AG08395 (cell line): ENCODE results near the gene RANBP9.

Experiments used
- DNase-seq: peaks from one replicate; pipeline ENCODE4 v3.0.0; 2012; ENCODE audit warnings: mixed read lengths, low spot score

The RANBP9 gene

GRCh38 chr6:13677878-13678254 is 33.8 kb downstream of the RANBP9 start:
- no peak for DNase-seq

GRCh38 chr6:13676551-13677156 is 35.0 kb downstream of the RANBP9 start:
- DNase-seq: no peak

- DNase-seq: no peak
Observed at GRCh38 chr6:13674533-13675190, 37.0 kb downstream of the RANBP9 start.

- DNase-seq: no peak
Observed at GRCh38 chr6:13673825-13674444, 37.7 kb downstream of the RANBP9 start.

DNA sequence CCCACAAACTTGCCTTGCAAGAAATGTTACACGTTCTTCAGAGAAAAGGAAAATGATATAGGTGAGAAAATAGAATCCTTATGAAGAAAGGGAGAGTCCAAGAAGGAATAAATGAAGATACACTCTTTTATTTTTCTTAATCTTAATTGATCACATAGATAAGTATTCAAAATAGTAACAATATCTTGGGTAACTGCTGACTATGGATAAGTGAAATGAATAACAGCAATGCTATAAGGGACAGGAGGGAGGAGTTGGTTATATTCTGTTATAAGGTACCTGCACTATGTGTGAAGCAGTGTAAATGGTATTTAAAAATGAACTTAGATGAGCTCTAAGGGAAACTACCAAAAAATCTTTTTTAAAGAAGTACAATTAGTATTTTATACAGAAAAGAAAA is 38.3 kb downstream of the RANBP9 start:
- DNase-seq: no peak

- DNase-seq: no peak
Observed at GRCh38 chr6:13672904-13673303, 38.7 kb downstream of the RANBP9 start.

GRCh38 chr6:13671548-13672127 is 40.0 kb downstream of the RANBP9 start:
- DNase-seq: no peak

DNA sequence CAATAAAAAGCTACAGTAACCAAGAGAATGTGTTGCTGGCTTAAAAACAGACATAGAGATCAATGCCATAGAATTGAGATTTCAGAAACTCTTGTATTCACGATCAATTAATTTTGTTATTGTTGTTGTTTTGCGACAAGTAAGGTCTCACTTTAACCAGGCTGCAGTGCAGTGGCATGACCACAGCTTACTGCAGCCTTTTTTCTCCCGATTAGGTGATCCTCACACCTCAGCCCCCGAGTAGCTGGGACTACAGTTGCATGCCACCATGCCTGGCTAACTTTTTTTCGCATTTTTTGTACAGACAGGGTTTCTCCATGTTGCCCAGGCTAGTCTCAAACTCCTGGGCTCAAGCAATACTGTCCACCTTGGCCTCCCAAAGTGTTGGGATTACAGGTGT is 42.2 kb downstream of the RANBP9 start:
- DNase-seq: no peak

DNA sequence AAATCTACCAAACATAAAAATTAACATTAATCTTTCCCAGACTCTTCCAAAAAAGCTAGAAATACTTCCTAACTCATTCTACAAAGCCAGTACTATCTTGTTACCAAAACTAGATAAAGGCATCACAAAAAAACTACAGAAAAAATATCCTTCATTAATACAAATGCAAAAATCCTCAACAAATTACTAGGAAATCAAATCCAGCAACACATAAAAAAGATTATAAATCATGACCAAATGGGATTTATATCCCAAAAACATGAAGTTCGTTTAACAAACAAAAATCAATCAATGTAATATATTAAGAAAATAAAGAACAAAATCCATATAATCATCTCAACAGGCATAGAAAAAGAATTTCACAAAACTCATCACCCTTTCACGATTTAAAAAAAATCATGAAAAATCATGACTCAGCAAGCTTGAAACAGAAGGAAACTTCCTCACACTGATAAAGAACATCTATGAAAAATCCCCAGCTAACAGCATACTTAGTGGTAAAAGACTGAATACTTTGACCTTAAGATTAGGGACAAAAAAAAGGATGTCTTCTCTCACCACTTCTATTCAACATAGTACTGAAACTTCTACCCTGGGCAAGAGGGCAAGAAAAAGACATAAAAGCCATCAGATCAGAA is 43.2 kb downstream of the RANBP9 start:
- DNase-seq: no peak

DNA sequence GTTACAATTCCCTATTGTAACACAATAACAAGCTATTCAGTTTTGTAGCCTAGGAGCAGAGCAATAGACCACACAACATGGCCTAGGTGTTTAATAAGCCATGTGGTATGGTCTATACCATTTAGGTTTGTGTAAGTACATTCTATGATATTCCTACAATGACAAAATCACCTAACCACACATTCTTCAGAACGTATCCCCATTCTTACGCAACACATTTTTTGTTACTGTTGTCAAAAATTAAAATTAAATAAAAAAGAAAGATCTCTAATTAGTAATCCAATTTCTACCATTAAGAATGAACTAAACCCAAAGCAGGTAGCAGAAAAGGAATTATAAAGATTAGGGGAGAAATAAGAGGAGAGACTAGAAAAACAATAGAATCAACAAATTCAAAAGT is 44.0 kb downstream of the RANBP9 start:
- DNase-seq: no peak

DNA sequence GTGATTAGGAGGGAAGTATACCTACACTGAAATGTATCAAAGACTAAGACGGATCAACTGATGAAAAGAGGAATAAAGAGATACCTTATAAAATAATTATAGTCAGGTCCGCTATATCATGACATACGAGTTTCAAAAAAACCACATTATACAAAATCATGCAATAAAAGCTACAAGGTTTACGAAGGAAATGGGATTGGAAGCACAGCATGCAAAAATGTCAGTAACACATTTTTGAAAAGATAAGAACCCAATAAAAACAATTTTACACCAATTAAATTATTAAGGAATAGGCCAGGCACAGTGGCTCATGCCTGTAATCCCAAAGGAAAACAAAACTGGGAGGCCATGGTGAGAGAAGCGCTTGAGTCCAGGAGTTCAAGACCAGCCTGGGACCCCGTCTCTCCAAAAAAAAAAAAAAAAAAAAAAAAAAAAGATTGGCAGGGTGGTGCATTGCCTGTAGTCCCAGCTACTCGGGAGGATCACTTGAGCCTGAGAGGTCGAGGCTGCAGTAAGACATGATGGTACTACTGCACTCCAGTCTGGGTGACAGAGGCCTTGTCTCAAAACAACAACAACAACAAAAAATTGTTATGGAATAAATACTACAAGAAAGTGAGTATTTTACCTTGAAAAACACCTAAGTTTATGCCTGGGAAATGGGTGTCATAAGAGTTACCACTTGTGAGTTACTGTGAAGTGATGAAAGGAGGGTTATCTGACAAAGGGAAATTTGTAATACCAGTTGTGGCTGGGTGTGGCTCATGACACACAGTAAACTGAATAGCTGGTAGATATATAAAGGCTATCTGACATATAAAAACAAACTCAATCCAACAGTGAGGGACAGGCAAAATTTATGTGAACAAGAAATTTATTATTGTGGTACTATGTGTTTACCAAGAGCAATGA is 45.2 kb downstream of the RANBP9 start:
- DNase-seq: no peak

GRCh38 chr6:13664703-13665352 is 46.8 kb downstream of the RANBP9 start:
- no peak for DNase-seq

DNA sequence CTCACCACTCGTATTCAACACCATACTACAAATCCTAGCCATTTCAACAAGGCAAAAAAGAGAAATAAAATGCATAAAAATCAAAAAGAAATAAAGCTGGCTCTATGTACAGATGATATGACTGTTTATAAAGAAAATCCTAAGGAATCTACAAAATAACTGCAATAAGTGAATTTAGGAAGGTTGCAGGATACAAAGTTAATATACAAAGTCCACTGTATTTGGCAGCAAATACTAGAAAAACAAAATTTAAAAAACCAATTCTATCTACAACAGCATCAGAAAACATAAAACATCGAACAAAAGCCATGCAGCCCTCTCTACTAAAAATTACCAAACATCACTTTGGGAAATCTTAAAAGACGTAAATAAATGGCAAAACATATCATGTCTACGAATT is 47.6 kb downstream of the RANBP9 start:
- no peak for DNase-seq

GRCh38 chr6:13662651-13663334 is 48.8 kb downstream of the RANBP9 start:
- DNase-seq: no peak

DNA sequence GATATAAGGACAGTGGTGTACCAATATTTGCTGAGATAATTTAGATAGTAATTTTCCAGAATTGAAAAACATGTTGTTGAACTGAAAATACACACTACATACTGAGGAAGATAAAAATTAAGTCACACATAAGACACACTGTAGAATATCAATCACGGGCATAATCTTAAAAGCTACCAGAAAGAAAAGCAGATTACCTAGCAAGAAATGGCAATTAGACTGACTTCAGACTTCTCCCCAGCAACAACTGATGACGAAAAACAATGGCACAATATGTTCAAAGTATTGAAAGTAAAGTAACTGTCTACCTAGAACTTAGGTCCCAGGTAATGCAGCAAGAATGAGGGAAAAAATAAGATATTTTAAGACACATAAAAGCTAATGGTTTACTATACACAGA is 50.0 kb downstream of the RANBP9 start:
- no peak for DNase-seq

DNA sequence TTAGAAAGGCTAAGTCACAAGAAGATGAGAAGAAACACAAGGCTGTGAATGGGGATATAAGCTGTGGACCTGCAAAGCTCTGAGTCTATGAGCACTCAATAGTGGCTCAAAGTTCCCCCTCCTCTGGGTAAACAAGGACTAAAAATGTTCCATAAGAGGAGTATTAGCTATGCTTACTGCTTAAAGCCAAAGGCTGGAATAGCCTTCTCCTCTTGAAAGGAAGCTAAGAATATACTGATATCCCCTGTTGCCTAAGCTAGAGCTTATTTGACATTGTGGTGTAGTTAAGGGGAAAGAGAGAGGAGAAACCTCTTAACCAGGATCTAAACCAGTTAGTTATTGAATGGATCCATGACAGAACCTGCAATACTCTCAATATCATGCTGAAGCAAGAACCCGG is 50.7 kb downstream of the RANBP9 start:
- no peak for DNase-seq

DNA sequence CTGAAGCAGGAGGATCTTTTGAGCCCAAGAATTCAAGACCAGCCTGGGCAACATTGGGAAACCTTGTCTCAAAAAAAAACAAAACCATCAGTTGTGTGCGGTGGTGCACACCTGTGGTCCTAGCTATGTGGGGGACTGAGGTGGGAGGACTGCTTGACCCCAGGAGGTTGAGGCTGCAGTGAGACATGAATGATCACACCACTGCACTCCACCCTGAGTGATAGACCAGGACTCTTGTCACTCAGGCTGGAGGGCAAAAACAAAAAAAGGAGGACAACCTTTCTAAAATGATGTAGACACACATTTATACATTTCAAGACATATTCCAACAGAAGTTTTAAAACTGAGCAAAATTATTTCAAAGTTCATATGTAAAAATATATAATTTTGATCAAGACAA is 51.4 kb downstream of the RANBP9 start:
- DNase-seq: no peak

- no peak for DNase-seq
Observed at GRCh38 chr6:13655700-13656099, 55.9 kb downstream of the RANBP9 start.

DNA sequence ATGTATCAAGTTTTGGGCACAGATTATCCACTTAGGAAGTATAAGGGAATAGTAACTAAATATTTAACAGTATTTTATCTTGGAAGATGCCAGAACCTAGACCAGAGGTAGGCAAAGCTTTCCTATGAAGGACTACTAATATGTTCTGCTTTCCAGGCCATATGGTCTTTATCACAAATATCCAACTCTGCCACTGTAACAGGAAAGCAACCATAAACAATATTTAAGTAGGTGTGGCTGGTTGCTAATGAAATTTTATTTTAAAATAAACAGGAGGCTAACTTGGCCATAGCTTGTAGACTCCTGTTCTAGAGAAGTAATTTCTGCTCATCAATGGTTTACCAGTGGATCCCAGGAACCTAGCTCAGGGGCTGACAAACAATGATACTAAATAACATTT is 57.1 kb downstream of the RANBP9 start:
- no peak for DNase-seq

DNA sequence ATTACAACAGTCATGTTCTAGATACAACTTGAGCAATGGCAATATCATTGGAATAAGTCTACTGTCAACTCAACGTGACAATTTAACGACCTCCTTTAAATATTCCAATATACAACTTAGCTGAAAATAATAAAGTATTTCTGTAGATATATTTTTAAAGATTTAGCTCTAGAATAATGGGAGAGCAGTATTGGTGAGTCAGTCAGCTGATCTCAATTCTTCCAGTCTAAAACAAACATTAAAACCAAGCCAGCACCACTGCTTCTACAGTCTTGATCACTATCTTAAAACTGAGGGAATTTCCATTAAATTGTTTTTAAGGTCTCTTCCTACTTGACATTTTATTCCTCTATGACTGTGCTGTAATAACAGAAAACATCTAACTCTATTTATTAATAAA is 58.3 kb downstream of the RANBP9 start:
- no peak for DNase-seq

DNA sequence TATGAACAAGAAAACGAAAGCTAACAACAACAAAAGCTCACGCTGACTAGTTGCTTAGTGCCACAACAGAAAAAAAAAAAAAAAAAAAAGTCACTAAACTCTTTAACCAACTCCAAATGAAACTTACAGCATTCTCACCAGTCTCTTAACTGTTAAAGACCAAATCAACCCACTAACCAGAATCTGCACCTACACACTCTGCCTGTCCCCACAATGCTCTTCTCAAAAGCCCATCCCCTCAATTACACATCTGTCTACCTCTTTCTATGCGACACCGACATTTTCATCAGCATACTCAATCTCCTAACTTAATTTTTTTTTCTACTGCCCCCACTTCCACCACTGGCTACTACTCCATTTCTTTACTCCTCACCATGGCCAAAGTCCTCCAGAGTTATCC is 62.2 kb downstream of the RANBP9 start:
- DNase-seq: no peak
